K562 (cell line): Measurements from ENCODE around the gene OSBPL10. TPM values are rescaled to one million over a fixed set of nuclear protein-coding genes. Genes with fewer than 3 reads are reported as not detected.

Experiments
- ATAC-seq: fragments of 200-7000 bp; cut with Tn5 transposase; 3 replicates; pipeline ENCODE4 v1.9.1; 2020; ENCODE audit warnings: moderate library complexity
- BruUV-seq: library from RNA; stranded (reverse); fragments of 400-500 nt; replicated peaks from 2 replicates; lab custom pipeline; 2021; lab: Mats Ljungman, UMichigan
- CTCF ChIA-PET: fragments of 300-600 bp; formaldehyde crosslinking; extraction: SDS; loops from one replicate; lab custom pipeline; 2021; ENCODE audit warnings: low intra/inter-chr PET ratio; lab: Yijun Ruan, JAX
- POLR2A ChIA-PET: fragments of 300-600, 350-650 bp; sonication (Branson Sonifier 250); formaldehyde crosslinking; extraction: SDS; loops from one replicate; lab custom pipeline; 2021; ENCODE audit warnings: antibody characterized with exemption, inconsistent platforms; lab: Yijun Ruan, JAX
- DNase-seq, 4 experiments: peaks; one replicate each; pipeline versions ENCODE4 v3.0.0 to v3.0.0-alpha.2; 2011 to 2018; ENCODE audit warnings: low spot score in 3 of 4, mixed read lengths in 3 of 4; ENCODE audit errors: extremely low read depth in 1 of 4
- FAIRE-seq: peaks from 2 replicates; lab custom pipeline; 2011; peaks lifted over from hg19 to GRCh38; lab: Jason Lieb, UNC
- H2AFZ ChIP-seq: 2 replicates; pipeline ENCODE4 v1.6.0; 2011; ENCODE audit warnings: low read depth, low read length, control low read depth, inconsistent platforms
- H3K27ac ChIP-seq: fragments of 200-600 bp; 3 replicates; pipeline ENCODE4 v1.8.0; 2011; ENCODE audit warnings: low read depth, mild to moderate bottlenecking, control low read depth, inconsistent platforms, low read length, moderate library complexity, mixed read lengths; ENCODE audit errors: extremely low read depth
- H3K27me3 ChIP-seq, 2 experiments: fragments of 300-600 bp in 1 of 2; 2 replicates in 1 of 2; 3 replicates in 1 of 2; pipeline versions ENCODE4 v1.6.0 to v1.8.0; 2011; ENCODE audit warnings: inconsistent platforms in 2 of 2, low read length in 2 of 2, mild to moderate bottlenecking in 1 of 2, mixed read lengths in 1 of 2, moderate library complexity in 1 of 2; ENCODE audit not compliant: control insufficient read depth in 2 of 2, insufficient read depth in 2 of 2
- H3K36me3 ChIP-seq: fragments of 300-600 bp; 3 replicates; pipeline ENCODE4 v1.8.0; 2011; ENCODE audit warnings: mild to moderate bottlenecking, low read length, inconsistent platforms; ENCODE audit not compliant: control insufficient read depth, insufficient read depth
- H3K4me1 ChIP-seq, 2 experiments: fragments of 200-600 bp in 1 of 2; replicated peaks in 1 of 2; 2 replicates in 1 of 2; 3 replicates in 1 of 2; pipeline versions ENCODE4 v1.5.1 to v1.8.0; 2011; ENCODE audit warnings: inconsistent platforms in 2 of 2, low read length in 2 of 2, mild to moderate bottlenecking in 1 of 2, mixed read lengths in 1 of 2, moderate library complexity in 1 of 2; ENCODE audit not compliant: control insufficient read depth in 2 of 2, insufficient read depth in 2 of 2
- H3K4me2 ChIP-seq: 2 replicates; pipeline ENCODE4 v1.6.1; 2011; ENCODE audit warnings: low read length, control low read depth, inconsistent platforms, mixed read lengths; ENCODE audit not compliant: insufficient read depth
- H3K4me3 ChIP-seq: fragments of 200-600 bp; sonication (generic), shearing (Covaris generic); 2 replicates; pipeline ENCODE4 v1.5.1; 2016; ENCODE audit warnings: control low read depth, inconsistent platforms
- H3K79me2 ChIP-seq: fragments of 200-600 bp; 3 replicates; pipeline ENCODE4 v1.8.0; 2011; ENCODE audit warnings: low read length, inconsistent platforms; ENCODE audit not compliant: control insufficient read depth, insufficient read depth
- H3K9ac ChIP-seq, 2 experiments: 2 replicates each; pipeline versions ENCODE4 v1.6.0 to v1.6.1; 2011; ENCODE audit warnings: low read depth in 2 of 2, low read length in 2 of 2, control low read depth in 1 of 2, inconsistent platforms in 1 of 2, mild to moderate bottlenecking in 1 of 2, mixed read lengths in 1 of 2; ENCODE audit not compliant: insufficient read depth in 1 of 2
- H3K9me1 ChIP-seq: one replicate; pipeline ENCODE4 v1.6.0; 2011; ENCODE audit warnings: inconsistent platforms, mild to moderate bottlenecking, low read length, moderate library complexity; ENCODE audit not compliant: control insufficient read depth, insufficient read depth
- H3K9me3 ChIP-seq: replicated peaks from 2 replicates; pipeline ENCODE4 v1.5.1; 2011; ENCODE audit warnings: low read depth, low read length, inconsistent platforms; ENCODE audit not compliant: control insufficient read depth, insufficient read depth
- H4K20me1 ChIP-seq: replicated peaks from 2 replicates; pipeline ENCODE4 v1.6.1; 2011; ENCODE audit warnings: low read length, inconsistent platforms, mixed read lengths; ENCODE audit not compliant: control insufficient read depth, insufficient read depth
- HMGN3 ChIP-seq: IDR thresholded peaks from 2 replicates; pipeline ENCODE4 v1.6.1; 2011; ENCODE audit warnings: borderline replicate concordance, low read depth, mild to moderate bottlenecking, mixed read lengths, low read length; ENCODE audit not compliant: insufficient read length; ENCODE audit errors: extremely low read depth
- MEIS2 ChIP-seq: fragments of 450-650 bp; IDR thresholded peaks from 2 replicates; pipeline ENCODE4 v1.6.1; 2014; ENCODE audit warnings: mild to moderate bottlenecking; ENCODE audit not compliant: partially characterized antibody
- NFIC ChIP-seq: fragments of 450-650 bp; IDR thresholded peaks from 2 replicates; pipeline ENCODE4 v1.6.1; 2017; ENCODE audit warnings: mild to moderate bottlenecking, inconsistent platforms
- ZBTB17 ChIP-seq: fragments of 450-650 bp; formaldehyde crosslinking; IDR thresholded peaks from 2 replicates; pipeline ENCODE4 v1.4.0; 2020; ENCODE audit warnings: mild to moderate bottlenecking
- ZKSCAN3 ChIP-seq: fragments of 250-450 bp; sonication (Bioruptor Pico); IDR thresholded peaks from 2 replicates; pipeline ENCODE4 v1.4.0; 2020
- ZNF511 ChIP-seq: sonication (generic); formaldehyde crosslinking; IDR thresholded peaks from 2 replicates; pipeline ENCODE4 v1.8.0; 2022; ENCODE audit warnings: mild to moderate bottlenecking, missing genetic modification reagents
- ZNF584 ChIP-seq: fragments of 200-800 bp; sonication (Bioruptor generic); IDR thresholded peaks from 2 replicates; pipeline ENCODE4 v1.6.1; 2016; ENCODE audit warnings: low read depth, mild to moderate bottlenecking, missing genetic modification characterization, missing compliant biosample characterization
- WGBS: fragments of 100-300 bp; shearing (Covaris generic); methylation state at CpG from one replicate; pipeline ENCODE4 v1.1.6; 2016; ENCODE audit warnings: low coverage, mixed read lengths; ENCODE audit not compliant: insufficient coverage; ENCODE audit errors: missing lambda C conversion rate; 5-methylcytosine and 5-hydroxymethylcytosine counted together
- in situ Hi-C: fragments of 300-500 bp; cut with MboI; formaldehyde crosslinking; loops from 4 replicates; pipeline ENCODE4 v1.15.0; 2018; ENCODE audit warnings: inconsistent platforms, mixed read lengths
- intact Hi-C: fragments of 100-400 bp; cut with micrococcal nuclease; formaldehyde crosslinking; loops from 2 replicates; pipeline ENCODE4 v1.14.2; 2022
- polyA plus RNA-seq, 8 experiments: library from polyadenylated mRNA; depleted of rRNA in 4 of 8; stranded (reverse) in 5 of 8; unstranded in 3 of 8; fragments of >200 nt; fragmentation: Nextera tagmentation in 2 of 8; fragmentation: Illumina TruSeq in 1 of 8; extraction: Ambion mirVana in 2 of 8; extraction: Trizol in 1 of 8; gene quantifications; 2 replicates each; pipeline versions ENCODE4 v1.2.1 to v1.2.3, GENCODE V29; 2011 to 2014; ENCODE audit warnings: inconsistent platforms in 1 of 8, missing spikeins in 1 of 8
- total RNA-seq, 7 experiments: library from RNA; depleted of rRNA in 6 of 7; stranded (reverse); fragments of >200 nt in 6 of 7; fragmentation: Illumina TruSeq in 2 of 7; extraction: Trizol in 2 of 7; gene quantifications; 2 replicates each; pipeline versions ENCODE4 v1.2.1 to v1.2.3, GENCODE V29; 2011 to 2021; ENCODE audit warnings: low replicate concordance in 1 of 7

Gene OSBPL10
- total and polyA plus RNA-seq, 9 of the 15 experiments (the other 6 are each of a cell fraction or from before 2014, with no cell fraction given): 0.03 to 0.19 (median 0.14) TPM; not detected in 2

GRCh38 chr3:31616711-31617110 is 364.4 kb downstream of the OSBPL10 start:
- no peak overlapping the region for H3K27ac ChIP-seq
- no peak overlapping the region for H3K4me3 ChIP-seq
- H3K36me3 ChIP-seq: peaks cover 43% of the 10 kb centered on the region; the same call in 2 of the 3 replicates
- ATAC-seq (no peak), FAIRE-seq (no peak), DNase-seq (no peak)
- BruUV-seq: no TSS peak
- H3K27me3 ChIP-seq: no peaks in the 10 kb centered on the region
- ChIA-PET CTCF (no interaction called here), POLR2A (no interaction called here)
- no peak for TF ChIP-seq ZNF584
- H3K9ac ChIP-seq: no peak overlapping the region
- peaks cover 31% of the 10 kb centered on the region for H3K79me2 ChIP-seq
- H3K9me1 ChIP-seq: no peaks in the 10 kb centered on the region
- H3K9me3 ChIP-seq: no peaks in the 10 kb centered on the region
- WGBS: 98% methylated on average over 2 of the region's 2 CpGs
- H3K4me1 ChIP-seq: no peaks in the 10 kb centered on the region
- H3K4me2 ChIP-seq: no peak overlapping the region
- H2AFZ ChIP-seq: no peak overlapping the region
- intact Hi-C loops: no loop called here
- H4K20me1 ChIP-seq: no peaks in the 10 kb centered on the region
- in situ Hi-C loops: no loop called here

DNA sequence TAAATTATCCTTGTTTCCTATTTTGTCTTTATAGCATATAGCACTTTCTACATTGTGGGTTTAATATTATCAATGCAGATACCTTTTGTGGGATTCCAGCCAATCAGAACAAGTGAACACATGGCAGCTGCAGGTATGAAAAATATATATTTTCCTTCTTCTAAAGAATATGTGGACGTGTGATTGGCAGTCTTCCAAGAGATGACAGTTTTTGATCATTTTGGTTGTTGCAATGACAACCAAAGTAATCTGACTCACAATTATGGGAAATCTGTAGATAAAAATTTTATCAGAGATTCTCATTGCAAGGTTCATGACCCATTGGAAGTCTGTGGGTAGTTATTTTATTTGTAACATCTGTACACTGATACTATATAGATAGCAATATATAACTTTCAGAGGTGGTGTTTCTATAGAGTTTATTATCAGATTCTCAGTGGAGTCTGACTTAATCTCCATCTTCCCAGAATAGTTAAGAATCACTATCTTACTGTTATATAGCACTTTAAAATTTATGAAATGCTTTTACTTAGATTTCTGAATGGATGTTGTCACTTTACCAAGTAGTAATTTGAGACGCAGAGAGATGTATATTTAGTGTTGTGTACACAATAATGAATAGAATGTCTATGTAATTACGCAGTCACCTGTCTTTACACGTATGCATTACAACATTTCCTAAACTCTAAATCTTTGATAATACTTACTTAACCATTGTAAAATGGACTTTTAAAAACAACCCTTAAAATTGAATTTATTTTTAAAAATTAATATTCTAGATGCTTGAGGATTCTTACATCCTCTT is 365.8 kb downstream of the OSBPL10 start:
- Histone ChIP-seq H3K9me3 (no peaks in the 10 kb centered on the region), H3K36me3 (peaks cover 31% of the 10 kb centered on the region; the same call in 2 of the 3 replicates), H3K9me1 (no peaks in the 10 kb centered on the region), H4K20me1 (no peaks in the 10 kb centered on the region), H2AFZ (no peak overlapping the region), H3K4me3 (no peak overlapping the region), H3K9ac (no peak overlapping the region), H3K79me2 (peaks cover 41% of the 10 kb centered on the region), H3K4me2 (no peak overlapping the region), H3K27me3 (no peaks in the 10 kb centered on the region), H3K4me1 (no peaks in the 10 kb centered on the region), H3K27ac (no peak overlapping the region)
- no TSS peak for BruUV-seq
- in situ Hi-C loops (no loop called here), intact Hi-C loops (no loop called here)
- 56% methylated on average over 4 of the region's 4 CpGs for WGBS
- CTCF ChIA-PET: no interaction called here
- POLR2A ChIA-PET: no interaction called here
- no peak for TF ChIP-seq ZNF511 (CRISPR knock-in tag)
- peak; percentile 13 for TF ChIP-seq MEIS2
- TF ChIP-seq ZBTB17 (CRISPR knock-in tag): no peak
- no peak for TF ChIP-seq HMGN3
- TF ChIP-seq NFIC: peak; percentile 29; the same call in 1 of the 2 replicates
- TF ChIP-seq ZKSCAN3 (CRISPR knock-in tag): no peak
- ATAC-seq: no peak
- no peak for FAIRE-seq
- no peak for DNase-seq
